Liver (tissue), 9 donors: ENCODE measurements around the gene ZNF618. TPM values are rescaled to one million over a fixed set of nuclear protein-coding genes. Genes with fewer than 3 reads are reported as not detected.

Experiments
- DNase-seq: peaks from one replicate; pipeline ENCODE4 v3.0.0-alpha.2; 2017; ENCODE audit warnings: low spot score
- H3K27ac ChIP-seq, 2 donors: one replicate each; pipeline ENCODE4 v1.7.0; 2013; ENCODE audit warnings: inconsistent platforms in 2 of 2, low read length in 2 of 2, control low read depth in 1 of 2, low read depth in 1 of 2, mild to moderate bottlenecking in 1 of 2
- H3K27me3 ChIP-seq, 4 donors: one replicate each; pipeline versions ENCODE4 v1.6.1 to v1.7.0; 2013; ENCODE audit warnings: low read length in 3 of 4, inconsistent platforms in 1 of 4, mild to moderate bottlenecking in 1 of 4, moderate library complexity in 1 of 4; ENCODE audit not compliant: control insufficient read depth in 4 of 4, insufficient read depth in 4 of 4
- H3K36me3 ChIP-seq, 4 donors: one replicate each; pipeline versions ENCODE4 v1.6.1 to v1.7.0; 2013; ENCODE audit warnings: low read length in 3 of 4, mild to moderate bottlenecking in 3 of 4, low read depth in 1 of 4, moderate library complexity in 1 of 4; ENCODE audit not compliant: control insufficient read depth in 4 of 4, insufficient read depth in 3 of 4
- H3K4me1 ChIP-seq, 4 donors: one replicate each; pipeline versions ENCODE4 v1.6.1 to v1.7.0; 2013; ENCODE audit warnings: low read length in 3 of 4, mild to moderate bottlenecking in 3 of 4, moderate library complexity in 1 of 4; ENCODE audit not compliant: control insufficient read depth in 4 of 4, insufficient read depth in 4 of 4
- H3K4me3 ChIP-seq, 3 donors: one replicate each; pipeline versions ENCODE4 v1.6.1 to v1.7.0; 2013; ENCODE audit warnings: low read length in 3 of 3, control low read depth in 1 of 3, low read depth in 1 of 3, mild to moderate bottlenecking in 1 of 3
- H3K9ac ChIP-seq, 2 donors: one replicate each; pipeline ENCODE4 v1.7.0; 2013; ENCODE audit warnings: low read length in 2 of 2, mild to moderate bottlenecking in 2 of 2, moderate library complexity in 2 of 2, control low read depth in 1 of 2, low read depth in 1 of 2
- H3K9me3 ChIP-seq, 4 donors: one replicate each; pipeline versions ENCODE4 v1.6.1 to v1.7.0; 2013; ENCODE audit warnings: low read length in 3 of 4; ENCODE audit not compliant: control insufficient read depth in 4 of 4
- CTCF ChIP-seq: fragments of 150-350 bp; IDR thresholded peaks from 2 replicates; pipeline ENCODE4 v1.5.1; 2017; ENCODE audit warnings: improper control_type of control experiment, low read depth, low read length; ENCODE audit not compliant: missing input control
- EGR1 ChIP-seq, 2 donors: IDR thresholded peaks; 2 replicates each; pipeline ENCODE4 v1.6.1; 2016 to 2018; ENCODE audit warnings: antibody characterized with exemption in 2 of 2, low read depth in 2 of 2
- FOXA1 ChIP-seq: IDR thresholded peaks from 2 replicates; pipeline ENCODE4 v1.6.1; 2016; ENCODE audit warnings: antibody characterized with exemption
- FOXA2 ChIP-seq: IDR thresholded peaks from 2 replicates; pipeline ENCODE4 v1.6.1; 2016; ENCODE audit warnings: antibody characterized with exemption
- GABPA ChIP-seq, 2 donors: IDR thresholded peaks in 1 of 2; conservative IDR thresholded peaks in 1 of 2; 2 replicates each; pipeline ENCODE4 v1.6.1; 2016; ENCODE audit warnings: antibody characterized with exemption in 2 of 2, mild to moderate bottlenecking in 1 of 2, moderate library complexity in 1 of 2
- HNF4A ChIP-seq, 2 donors: conservative IDR thresholded peaks; 2 replicates each; pipeline ENCODE4 v1.6.1; 2016; ENCODE audit warnings: antibody characterized with exemption in 2 of 2, mild to moderate bottlenecking in 2 of 2
- HNF4G ChIP-seq: IDR thresholded peaks from 2 replicates; pipeline ENCODE4 v1.6.1; 2016; ENCODE audit warnings: antibody characterized with exemption
- JUND ChIP-seq, 2 donors: IDR thresholded peaks; 2 replicates each; pipeline ENCODE4 v1.6.1; 2016; ENCODE audit warnings: antibody characterized with exemption in 2 of 2
- NR2F2 ChIP-seq: IDR thresholded peaks from 2 replicates; pipeline ENCODE4 v1.6.1; 2016; ENCODE audit warnings: antibody characterized with exemption
- TAF1 ChIP-seq: conservative IDR thresholded peaks from 2 replicates; pipeline ENCODE4 v1.6.1; 2016; ENCODE audit warnings: antibody characterized with exemption, mild to moderate bottlenecking
- WGBS: extraction: QIAGEN DNeasy Blood & Tissue Kit; methylation state at CpG from one replicate; pipeline ENCODE4 v1.1.7; 2013; 5-methylcytosine and 5-hydroxymethylcytosine counted together
- polyA plus RNA-seq, 2 donors: library from polyadenylated mRNA; stranded (reverse) in 1 of 2; unstranded in 1 of 2; fragments of 200-250 nt in 1 of 2; fragments of >200 nt in 1 of 2; fragmentation: Nextera tagmentation in 1 of 2; extraction: Ambion mirVana in 1 of 2; gene quantifications; one replicate each; pipeline versions ENCODE4 v1.2.1 to v1.2.3, GENCODE V29; 2013 to 2015
- total RNA-seq, 2 donors: library from RNA; depleted of rRNA; stranded (reverse); fragments of >200 nt; gene quantifications; one replicate each; pipeline ENCODE4 v1.2.3, GENCODE V29; 2014
- TF ChIP-seq, protein P1 (sequence below): IDR thresholded peaks from 2 replicates; pipeline ENCODE4 v1.6.1; 2016; ENCODE audit warnings: antibody characterized with exemption
- donor health status: healthy.
- donor health status: healthy.
- donor health status: healthy.
- donor health status: healthy.
- donor health status: healthy.

The ZNF618 gene
- total and polyA plus RNA-seq, 4 donors: 2.2 to 6.5 (median 3.7) TPM

GRCh38 chr9:113876993-113877368 lies 872 bp downstream of the ZNF618 start:
- Histone ChIP-seq H3K9me3 (no peaks in the 10 kb centered on the region), H3K9ac (peak overlapping the region; percentile 74 to 93), H3K27ac (peak overlapping the region; percentile 35 to 90), H3K4me3 (peak overlapping the region in 2 of 3 donors; percentile 81 to 96), H3K36me3 (no peaks in the 10 kb centered on the region), H3K4me1 (peaks cover 0 to 12% (median 6%) of the 10 kb centered on the region in 4 donors), H3K27me3 (no peaks in the 10 kb centered on the region)
- no peak for TF ChIP-seq FOXA1
- TF ChIP-seq, protein P1, sequence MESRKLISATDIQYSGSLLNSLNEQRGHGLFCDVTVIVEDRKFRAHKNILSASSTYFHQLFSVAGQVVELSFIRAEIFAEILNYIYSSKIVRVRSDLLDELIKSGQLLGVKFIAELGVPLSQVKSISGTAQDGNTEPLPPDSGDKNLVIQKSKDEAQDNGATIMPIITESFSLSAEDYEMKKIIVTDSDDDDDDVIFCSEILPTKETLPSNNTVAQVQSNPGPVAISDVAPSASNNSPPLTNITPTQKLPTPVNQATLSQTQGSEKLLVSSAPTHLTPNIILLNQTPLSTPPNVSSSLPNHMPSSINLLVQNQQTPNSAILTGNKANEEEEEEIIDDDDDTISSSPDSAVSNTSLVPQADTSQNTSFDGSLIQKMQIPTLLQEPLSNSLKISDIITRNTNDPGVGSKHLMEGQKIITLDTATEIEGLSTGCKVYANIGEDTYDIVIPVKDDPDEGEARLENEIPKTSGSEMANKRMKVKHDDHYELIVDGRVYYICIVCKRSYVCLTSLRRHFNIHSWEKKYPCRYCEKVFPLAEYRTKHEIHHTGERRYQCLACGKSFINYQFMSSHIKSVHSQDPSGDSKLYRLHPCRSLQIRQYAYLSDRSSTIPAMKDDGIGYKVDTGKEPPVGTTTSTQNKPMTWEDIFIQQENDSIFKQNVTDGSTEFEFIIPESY: no peak
- TF ChIP-seq CTCF: no peak
- no peak for TF ChIP-seq HNF4A (conservative IDR thresholded peaks at IDR 0.05)
- TF ChIP-seq TAF1: no peak
- TF ChIP-seq HNF4G: no peak
- no peak for TF ChIP-seq GABPA (IDR thresholded peaks at IDR 0.05 in 1 of 2, conservative IDR thresholded peaks at IDR 0.05 in 1 of 2)
- no peak for DNase-seq
- 0% methylated on average over 1 of the region's 1 CpG for WGBS

- no peak for DNase-seq
- TF ChIP-seq NR2F2 (no peak), EGR1 (IDR thresholded peaks at IDR 0.05; ENCODE audit: low read depth in 2 of 2) (no peak), JUND (IDR thresholded peaks at IDR 0.05) (no peak), FOXA2 (no peak), HNF4G (no peak), CTCF (no peak)
- TF ChIP-seq, protein P1: no peak
- Histone ChIP-seq H3K4me3 (no peak overlapping the region), H3K4me1 (peaks cover 7 to 29% (median 12%) of the 10 kb centered on the region in 4 donors), H3K9ac (no peak overlapping the region), H3K36me3 (no peaks in the 10 kb centered on the region), H3K27ac (no peak overlapping the region), H3K27me3 (no peaks in the 10 kb centered on the region), H3K9me3 (no peaks in the 10 kb centered on the region)
- 81% methylated on average over 4 of the region's 4 CpGs for WGBS
These were observed 3.2 kb downstream of the ZNF618 start for GRCh38 chr9:113879318-113879717.
